Right lobe of liver (tissue), 4 donors: ENCODE results near the gene CASZ1.

ENCODE experiments used
- CTCF ChIP-seq, 4 donors: fragments of 200-600 bp in 3 of 4; fragments of 450-650 bp in 1 of 4; IDR thresholded peaks; one replicate each; pipeline versions ENCODE4 v1.5.1 to v1.8.0; 2016 to 2022; ENCODE audit warnings: antibody characterized with exemption in 4 of 4, mild to moderate bottlenecking in 2 of 4
- POLR2A ChIP-seq: fragments of 450-650 bp; IDR thresholded peaks from one replicate; pipeline ENCODE4 v1.6.1; 2017; ENCODE audit warnings: antibody characterized with exemption, mild to moderate bottlenecking
- donor health status: DM: no; HTN: no; CAD: no.
- donor health status: DM: no; HTN: no; CAD: no.
- donor health status: DM: no; HTN: yes; CAD: no.

- TF ChIP-seq POLR2A (no peak), CTCF (IDR thresholded peaks at IDR 0.05) (no peak)
Observed at GRCh38 chr1:10754568-10755329, 41.7 kb downstream of the CASZ1 start.
